Psoas muscle (tissue), 8 donors: ENCODE results near the gene NABP1. TPM values are rescaled to one million over a fixed set of nuclear protein-coding genes. Genes with fewer than 3 reads are reported as not detected.

Source experiments
- ATAC-seq, 4 donors: fragments of 200-7000 bp; cut with Tn5 transposase; one replicate each; pipeline ENCODE4 v1.9.1; 2020; ENCODE audit warnings: moderate library complexity in 3 of 4, mild to moderate bottlenecking in 2 of 4
- DNase-seq, 2 donors: peaks; one replicate each; pipeline ENCODE4 v3.0.0-alpha.2; 2020
- H3K27ac ChIP-seq: fragments of 200-600 bp; one replicate; pipeline ENCODE4 v1.8.0; 2022
- H3K27me3 ChIP-seq, 3 donors: fragments of 200-600 bp in 1 of 3; one replicate each; pipeline versions ENCODE4 v1.6.1 to v1.8.0; 2013 to 2022; ENCODE audit warnings: low read length in 2 of 3, mild to moderate bottlenecking in 2 of 3, moderate library complexity in 1 of 3; ENCODE audit not compliant: insufficient read depth in 3 of 3
- H3K36me3 ChIP-seq, 2 donors: fragments of 200-600 bp in 1 of 2; one replicate each; pipeline versions ENCODE4 v1.6.1 to v1.8.0; 2013 to 2022; ENCODE audit warnings: low read depth in 1 of 2, mild to moderate bottlenecking in 1 of 2, moderate library complexity in 1 of 2; ENCODE audit not compliant: insufficient read depth in 1 of 2
- H3K4me1 ChIP-seq: fragments of 200-600 bp; one replicate; pipeline ENCODE4 v1.8.0; 2022
- H3K4me3 ChIP-seq: fragments of 200-600 bp; one replicate; pipeline ENCODE4 v1.8.0; 2022; ENCODE audit warnings: mild to moderate bottlenecking
- H3K9me3 ChIP-seq: fragments of 200-600 bp; one replicate; pipeline ENCODE4 v1.8.0; 2022
- CTCF ChIP-seq: fragments of 200-600 bp; IDR thresholded peaks from one replicate; pipeline ENCODE4 v1.8.0; 2022; ENCODE audit warnings: antibody characterized with exemption
- WGBS, 3 donors: extraction: QIAGEN DNeasy Blood & Tissue Kit; methylation state at CpG; one replicate each; pipeline versions ENCODE4 v1.1.6 to v1.1.7; 2013; 5-methylcytosine and 5-hydroxymethylcytosine counted together
- intact Hi-C, 2 donors: fragments of 100-400 bp; cut with DNase I; formaldehyde crosslinking; loops; one replicate each; pipeline versions ENCODE4 v1.11.0 to v1.14.2; 2022
- polyA plus RNA-seq, 3 donors: library from polyadenylated mRNA; stranded (reverse); fragments of 200-250 nt; gene quantifications; one replicate each; pipeline ENCODE4 v1.2.3, GENCODE V29; 2013
- total RNA-seq, 4 donors: library from RNA; stranded (reverse); fragmentation: NEBNext Ultra II Directional in 2 of 4; extraction: Animal tissue kit (Norgen Biotek cat#: 25700) in 2 of 4; gene quantifications; one replicate each; pipeline versions ENCODE4 v1.2.1 to v1.2.4, GENCODE V29; 2021 to 2023
- donor health status: healthy with polysubstance abuse.
- donor health status: DM: no; HTN: no; CAD: no; lungs with moderate emphysema.
- donor health status: Bipolar disorder and iron deficiency.
- donor health status: healthy.
- donor health status: DM: yes; HTN: yes; CAD: no.
- donor health status: DM: no; HTN: no; CAD: no.
- donor health status: DM: no; HTN: no; CAD: no.
- donor health status: DM: yes; HTN: yes; CAD: no.

The NABP1 gene
- total and polyA plus RNA-seq, 7 donors: 4.0 to 41.6 (median 8.4) TPM

GRCh38 chr2:191693166-191693565, 15.2 kb downstream of the NABP1 start:
- intact Hi-C loops: no loop called here
- H3K9me3 ChIP-seq: no peaks in the 10 kb centered on the region
- H3K36me3 ChIP-seq: peaks cover 0 to 10% of the 10 kb centered on the region in 2 donors
- H3K4me1 ChIP-seq: peaks cover 6% of the 10 kb centered on the region
- H3K27me3 ChIP-seq: no peaks in the 10 kb centered on the region
- DNase-seq: no peak
- no peak overlapping the region for H3K4me3 ChIP-seq
- WGBS, 3 donors: 79 to 83% (median 80%) methylated on average over 2 of the region's 2 CpGs
- no peak for TF ChIP-seq CTCF
- H3K27ac ChIP-seq: no peak overlapping the region
- ATAC-seq: no peak

GRCh38 chr2:191693778-191694177, 15.8 kb downstream of the NABP1 start:
- intact Hi-C loops: no loop called here
- Histone ChIP-seq H3K27ac (no peak overlapping the region), H3K9me3 (no peaks in the 10 kb centered on the region), H3K27me3 (no peaks in the 10 kb centered on the region), H3K4me1 (peaks cover 6% of the 10 kb centered on the region), H3K36me3 (peaks cover 0 to 4% of the 10 kb centered on the region in 2 donors), H3K4me3 (no peak overlapping the region)
- no peak for TF ChIP-seq CTCF
- 84 to 95% (median 92%) methylated on average over 1 of the region's 1 CpG for WGBS, 3 donors
- no peak for DNase-seq
- no peak for ATAC-seq

GRCh38 chr2:191696001-191696400, 18.1 kb downstream of the NABP1 start:
- no peak for TF ChIP-seq CTCF

GRCh38 chr2:191696966-191697365, 19.0 kb downstream of the NABP1 start:
- H3K4me3 ChIP-seq: no peak overlapping the region
- H3K4me1 ChIP-seq: peaks cover 2% of the 10 kb centered on the region
- no peak for ATAC-seq
- no peak overlapping the region for H3K27ac ChIP-seq
- H3K27me3 ChIP-seq: no peaks in the 10 kb centered on the region
- H3K36me3 ChIP-seq: no peaks in the 10 kb centered on the region
- H3K9me3 ChIP-seq: no peaks in the 10 kb centered on the region
- TF ChIP-seq CTCF: no peak
- no peak for DNase-seq
- intact Hi-C loops: no loop called here

More at GRCh38 chr2:191696001-191696400, 18.1 kb downstream of the NABP1 start:
- H3K9me3 ChIP-seq: no peaks in the 10 kb centered on the region
- H3K27ac ChIP-seq: peak overlapping the region; percentile 56
- peak; percentile 92 to 99 (median 96) for ATAC-seq
- H3K27me3 ChIP-seq: no peaks in the 10 kb centered on the region
- H3K4me1 ChIP-seq: peaks cover 2% of the 10 kb centered on the region
- no peak overlapping the region for H3K4me3 ChIP-seq
- peak; percentile 48 to 61 for DNase-seq
- intact Hi-C loops: no loop called here
- H3K36me3 ChIP-seq: no peaks in the 10 kb centered on the region

GRCh38 chr2:191697870-191698269, 19.9 kb downstream of the NABP1 start:
- intact Hi-C loops: no loop called here
- H3K27me3 ChIP-seq: no peaks in the 10 kb centered on the region
- 96 to 98% (median 97%) methylated on average over 3 of the region's 3 CpGs for WGBS, 3 donors
- H3K36me3 ChIP-seq: no peaks in the 10 kb centered on the region
- no peak overlapping the region for H3K27ac ChIP-seq
- no peaks in the 10 kb centered on the region for H3K9me3 ChIP-seq
- DNase-seq (no peak), ATAC-seq (no peak)
- no peak overlapping the region for H3K4me3 ChIP-seq
- peaks cover 2% of the 10 kb centered on the region for H3K4me1 ChIP-seq
- TF ChIP-seq CTCF: no peak
